Measurements from ENCODE around the gene NUDT9.
"Not testable (repeated sequence)": the region's sequence is repeated elsewhere in the genome, so short reads cannot be mapped to it uniquely, and the experiment has no call there.

NUDT9 gene

GRCh38 chr4:87410157-87410556 is 12.2 kb upstream of the NUDT9 start:
- no peak for DNase-seq

- DNase-seq = no peak
These were observed 11.7 kb upstream of the NUDT9 start for GRCh38 chr4:87410679-87411078.

- no peak for DNase-seq
These were observed 7.6 kb upstream of the NUDT9 start for GRCh38 chr4:87414816-87415215.

- no peak for DNase-seq
These were observed 5.4 kb upstream of the NUDT9 start for GRCh38 chr4:87416965-87417364.

GRCh38 chr4:87418410-87418809 is 4.0 kb upstream of the NUDT9 start:
- DNase-seq = not testable (repeated sequence)

- no peak for DNase-seq
These were observed 2.7 kb upstream of the NUDT9 start for GRCh38 chr4:87419578-87420249.

GRCh38 chr4:87420276-87420830 is 2.0 kb upstream of the NUDT9 start:
- DNase-seq = no peak

GRCh38 chr4:87423317-87424098 is 1.1 kb downstream of the NUDT9 start:
- DNase-seq = no peak

GRCh38 chr4:87424099-87424543 is 1.7 kb downstream of the NUDT9 start:
- DNase-seq = not testable (repeated sequence)

GRCh38 chr4:87425711-87426110 is 3.3 kb downstream of the NUDT9 start:
- DNase-seq = no peak

GRCh38 chr4:87426865-87427517 is 4.6 kb downstream of the NUDT9 start:
- DNase-seq = no peak

- no peak for DNase-seq
These were observed 5.1 kb downstream of the NUDT9 start for GRCh38 chr4:87427518-87427868.

- no peak for DNase-seq
These were observed 6.6 kb downstream of the NUDT9 start for GRCh38 chr4:87428979-87429378.

GRCh38 chr4:87430038-87430437 is 7.7 kb downstream of the NUDT9 start:
- no peak for DNase-seq

GRCh38 chr4:87433342-87433741 is 11.0 kb downstream of the NUDT9 start:
- no peak for DNase-seq

GRCh38 chr4:87442889-87443288 is 20.5 kb downstream of the NUDT9 start:
- no peak for DNase-seq

- no peak for DNase-seq
These were observed 22.4 kb downstream of the NUDT9 start for GRCh38 chr4:87444741-87445140.

- DNase-seq = no peak
These were observed 23.6 kb downstream of the NUDT9 start for GRCh38 chr4:87445964-87446363.

- DNase-seq = not testable (repeated sequence)
These were observed 24.0 kb downstream of the NUDT9 start for GRCh38 chr4:87446375-87446774.

GRCh38 chr4:87451537-87451936 is 29.2 kb downstream of the NUDT9 start:
- no peak for DNase-seq

- no peak for DNase-seq
These were observed 36.5 kb downstream of the NUDT9 start for GRCh38 chr4:87458913-87459312.

- DNase-seq = no peak
These were observed 38.9 kb downstream of the NUDT9 start for GRCh38 chr4:87461281-87461700.

GRCh38 chr4:87462102-87462501 is 39.7 kb downstream of the NUDT9 start:
- no peak for DNase-seq

Measured in MV-4-11 (cell line).